Psoas muscle (tissue), 8 donors: ENCODE data around the gene AP2M1. TPM values are rescaled to one million over a fixed set of nuclear protein-coding genes. Genes with fewer than 3 reads are reported as not detected.

Experiments used
- ATAC-seq, 4 donors: fragments of 200-7000 bp; cut with Tn5 transposase; one replicate each; pipeline ENCODE4 v1.9.1; 2020; ENCODE audit warnings: moderate library complexity in 3 of 4, mild to moderate bottlenecking in 2 of 4
- DNase-seq, 2 donors: peaks; one replicate each; pipeline ENCODE4 v3.0.0-alpha.2; 2020
- H3K27ac ChIP-seq: fragments of 200-600 bp; one replicate; pipeline ENCODE4 v1.8.0; 2022
- H3K27me3 ChIP-seq, 3 donors: fragments of 200-600 bp in 1 of 3; one replicate each; pipeline versions ENCODE4 v1.6.1 to v1.8.0; 2013 to 2022; ENCODE audit warnings: low read length in 2 of 3, mild to moderate bottlenecking in 2 of 3, moderate library complexity in 1 of 3; ENCODE audit not compliant: insufficient read depth in 3 of 3
- H3K36me3 ChIP-seq, 2 donors: fragments of 200-600 bp in 1 of 2; one replicate each; pipeline versions ENCODE4 v1.6.1 to v1.8.0; 2013 to 2022; ENCODE audit warnings: low read depth in 1 of 2, mild to moderate bottlenecking in 1 of 2, moderate library complexity in 1 of 2; ENCODE audit not compliant: insufficient read depth in 1 of 2
- H3K4me1 ChIP-seq: fragments of 200-600 bp; one replicate; pipeline ENCODE4 v1.8.0; 2022
- H3K4me3 ChIP-seq: fragments of 200-600 bp; one replicate; pipeline ENCODE4 v1.8.0; 2022; ENCODE audit warnings: mild to moderate bottlenecking
- H3K9me3 ChIP-seq: fragments of 200-600 bp; one replicate; pipeline ENCODE4 v1.8.0; 2022
- WGBS, 3 donors: extraction: QIAGEN DNeasy Blood & Tissue Kit; methylation state at CpG; one replicate each; pipeline versions ENCODE4 v1.1.6 to v1.1.7; 2013; 5-methylcytosine and 5-hydroxymethylcytosine counted together
- intact Hi-C, 2 donors: fragments of 100-400 bp; cut with DNase I; formaldehyde crosslinking; loops; one replicate each; pipeline versions ENCODE4 v1.11.0 to v1.14.2; 2022
- polyA plus RNA-seq, 3 donors: library from polyadenylated mRNA; stranded (reverse); fragments of 200-250 nt; gene quantifications; one replicate each; pipeline ENCODE4 v1.2.3, GENCODE V29; 2013
- total RNA-seq, 4 donors: library from RNA; stranded (reverse); fragmentation: NEBNext Ultra II Directional in 2 of 4; extraction: Animal tissue kit (Norgen Biotek cat#: 25700) in 2 of 4; gene quantifications; one replicate each; pipeline versions ENCODE4 v1.2.1 to v1.2.4, GENCODE V29; 2021 to 2023
- TF ChIP-seq, protein P1 (sequence below): fragments of 200-600 bp; IDR thresholded peaks from one replicate; pipeline ENCODE4 v1.8.0; 2022; ENCODE audit warnings: antibody characterized with exemption
- donor health status: healthy with polysubstance abuse.
- donor health status: DM: no; HTN: no; CAD: no; lungs with moderate emphysema.
- donor health status: Bipolar disorder and iron deficiency.
- donor health status: healthy.
- donor health status: DM: yes; HTN: yes; CAD: no.
- donor health status: DM: no; HTN: no; CAD: no.
- donor health status: DM: no; HTN: no; CAD: no.
- donor health status: DM: yes; HTN: yes; CAD: no.

The AP2M1 gene
- total and polyA plus RNA-seq, 7 donors = 157 to 299 (median 171) TPM

DNA sequence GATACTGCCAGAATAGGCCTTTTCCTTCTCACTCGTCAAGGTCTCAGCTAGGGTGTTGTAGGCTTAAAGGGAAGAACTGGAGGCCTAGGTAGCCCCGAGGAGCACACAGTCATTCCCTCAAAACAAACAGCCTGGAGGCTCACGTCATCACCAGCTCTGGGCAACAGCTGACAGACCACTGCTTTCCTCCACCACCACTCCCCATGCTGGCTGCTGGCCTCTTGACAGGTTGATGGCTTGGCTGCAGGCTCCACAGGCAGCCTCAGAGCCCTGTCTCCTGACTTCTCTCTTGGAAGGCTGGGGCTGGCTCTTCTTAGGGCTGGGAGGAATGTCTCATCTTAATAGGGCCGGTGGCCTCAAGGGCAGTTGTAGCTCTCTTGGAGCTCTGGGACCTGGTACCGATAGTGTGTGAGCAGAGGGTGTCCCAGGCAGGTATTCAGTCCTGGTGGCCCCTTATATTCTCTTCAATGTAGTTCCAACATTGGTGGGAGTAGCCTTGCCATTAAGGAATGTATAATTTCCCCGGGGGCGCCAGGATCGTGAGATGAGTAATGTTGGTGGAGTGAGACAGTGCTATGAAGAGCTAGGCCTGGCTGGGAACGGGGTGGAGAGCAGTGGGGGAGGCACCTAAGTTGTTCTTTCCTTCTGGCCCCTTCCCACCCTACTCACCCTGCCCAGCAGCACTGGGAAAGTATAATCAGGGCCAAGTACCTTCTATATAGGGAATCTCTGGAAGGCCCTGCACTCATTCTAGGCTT is 6.1 kb upstream of the AP2M1 start:
- Histone ChIP-seq H3K27me3 (no peaks in the 10 kb centered on the region), H3K4me1 (peaks cover 4% of the 10 kb centered on the region), H3K9me3 (no peaks in the 10 kb centered on the region), H3K4me3 (no peak overlapping the region), H3K27ac (no peak overlapping the region), H3K36me3 (peaks cover 8 to 98% of the 10 kb centered on the region in 2 donors)
- ATAC-seq (peak in 1 of 4 donors; percentile 16), DNase-seq (no peak)
- intact Hi-C loops = no loop called here
- WGBS, 3 donors = 63 to 69% (median 64%) methylated on average over 9 of the region's 9 CpGs
- TF ChIP-seq, protein P1, sequence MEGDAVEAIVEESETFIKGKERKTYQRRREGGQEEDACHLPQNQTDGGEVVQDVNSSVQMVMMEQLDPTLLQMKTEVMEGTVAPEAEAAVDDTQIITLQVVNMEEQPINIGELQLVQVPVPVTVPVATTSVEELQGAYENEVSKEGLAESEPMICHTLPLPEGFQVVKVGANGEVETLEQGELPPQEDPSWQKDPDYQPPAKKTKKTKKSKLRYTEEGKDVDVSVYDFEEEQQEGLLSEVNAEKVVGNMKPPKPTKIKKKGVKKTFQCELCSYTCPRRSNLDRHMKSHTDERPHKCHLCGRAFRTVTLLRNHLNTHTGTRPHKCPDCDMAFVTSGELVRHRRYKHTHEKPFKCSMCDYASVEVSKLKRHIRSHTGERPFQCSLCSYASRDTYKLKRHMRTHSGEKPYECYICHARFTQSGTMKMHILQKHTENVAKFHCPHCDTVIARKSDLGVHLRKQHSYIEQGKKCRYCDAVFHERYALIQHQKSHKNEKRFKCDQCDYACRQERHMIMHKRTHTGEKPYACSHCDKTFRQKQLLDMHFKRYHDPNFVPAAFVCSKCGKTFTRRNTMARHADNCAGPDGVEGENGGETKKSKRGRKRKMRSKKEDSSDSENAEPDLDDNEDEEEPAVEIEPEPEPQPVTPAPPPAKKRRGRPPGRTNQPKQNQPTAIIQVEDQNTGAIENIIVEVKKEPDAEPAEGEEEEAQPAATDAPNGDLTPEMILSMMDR = no peak

DNA sequence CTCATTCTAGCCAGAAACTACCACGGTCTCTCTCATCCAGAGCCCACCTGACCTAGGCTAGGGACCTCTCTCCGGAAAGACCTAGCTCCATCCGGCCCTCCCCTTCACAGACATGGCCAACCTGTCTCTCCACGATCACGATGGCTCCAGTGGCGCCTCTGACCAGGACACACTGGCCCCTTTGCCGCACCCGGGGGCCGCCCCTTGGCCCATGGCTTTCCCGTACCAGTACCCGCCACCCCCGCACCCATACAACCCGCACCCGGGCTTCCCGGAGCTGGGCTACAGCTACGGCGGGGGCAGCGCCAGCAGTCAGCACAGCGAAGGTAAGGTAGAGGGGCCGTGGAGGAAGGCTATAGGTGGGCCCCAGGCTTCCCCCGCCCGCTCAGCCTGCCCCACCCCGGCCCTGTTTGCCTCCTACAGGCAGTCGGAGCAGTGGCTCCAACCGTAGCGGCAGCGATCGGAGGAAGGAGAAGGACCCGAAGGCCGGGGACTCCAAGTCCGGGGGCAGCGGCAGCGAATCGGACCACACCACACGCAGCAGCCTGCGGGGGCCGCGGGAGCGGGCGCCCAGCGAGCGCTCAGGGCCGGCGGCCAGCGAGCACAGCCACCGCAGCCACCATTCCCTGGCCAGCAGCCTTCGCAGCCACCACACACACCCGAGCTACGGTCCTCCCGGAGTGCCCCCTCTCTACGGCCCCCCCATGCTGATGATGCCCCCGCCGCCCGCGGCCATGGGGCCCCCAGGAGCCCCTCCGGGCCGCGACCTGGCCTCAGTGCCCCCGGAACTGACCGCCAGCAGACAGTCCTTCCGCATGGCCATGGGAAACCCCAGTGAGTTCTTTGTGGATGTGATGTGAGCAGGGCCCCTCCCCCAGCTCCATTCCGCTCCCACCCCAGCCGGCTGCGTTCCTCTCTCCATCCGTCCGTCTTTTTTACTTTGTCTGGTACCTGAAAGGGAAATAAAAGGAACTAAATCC is 4.5 kb upstream of the AP2M1 start:
- H3K4me3 ChIP-seq = no peak overlapping the region
- no peaks in the 10 kb centered on the region for H3K27me3 ChIP-seq
- H3K36me3 ChIP-seq = peaks cover 8 to 81% of the 10 kb centered on the region in 2 donors
- no peak overlapping the region for H3K27ac ChIP-seq
- 90 to 91% (median 90%) methylated on average over 55 to 66 of the region's 66 CpGs for WGBS, 3 donors
- no peaks in the 10 kb centered on the region for H3K9me3 ChIP-seq
- peaks cover 11% of the 10 kb centered on the region for H3K4me1 ChIP-seq
- DNase-seq (no peak), ATAC-seq (no peak)
- intact Hi-C loops = loop anchor here in 1 of 2 donors (10.0 kb wide), 1 partner anchor 155 kb away; the partner anchor contains the start of gene ABCC5
- TF ChIP-seq, protein P1 = no peak

- no peaks in the 10 kb centered on the region for H3K27me3 ChIP-seq
- no peak for DNase-seq
- H3K36me3 ChIP-seq = peaks cover 2 to 67% of the 10 kb centered on the region in 2 donors
- intact Hi-C loops = loop anchor here in 1 of 2 donors (10.0 kb wide), 1 partner anchor 157 kb away; the partner anchor contains the start of gene ABCC5
- no peaks in the 10 kb centered on the region for H3K9me3 ChIP-seq
- ATAC-seq = no peak
- 73 to 82% (median 74%) methylated on average over 9 of the region's 9 CpGs for WGBS, 3 donors
- H3K27ac ChIP-seq = no peak overlapping the region
- H3K4me1 ChIP-seq = peaks cover 23% of the 10 kb centered on the region
- TF ChIP-seq, protein P1 = no peak
- H3K4me3 ChIP-seq = no peak overlapping the region
Measured at GRCh38 chr3:184171562-184171961, 3.1 kb upstream of the AP2M1 start.

- Histone ChIP-seq H3K36me3 (peaks cover 2 to 64% of the 10 kb centered on the region in 2 donors), H3K27ac (no peak overlapping the region), H3K27me3 (no peaks in the 10 kb centered on the region), H3K9me3 (no peaks in the 10 kb centered on the region), H3K4me3 (no peak overlapping the region), H3K4me1 (peaks cover 36% of the 10 kb centered on the region)
- no peak for ATAC-seq
- 71 to 77% (median 72%) methylated on average over 5 of the region's 5 CpGs for WGBS, 3 donors
- DNase-seq = no peak
- TF ChIP-seq, protein P1 = no peak
- intact Hi-C loops = loop anchor here (2.0 to 10.0 kb wide), 2 partner anchors 16 to 158 kb away; partner anchors contain the start of gene ABCC5 (in 1 of the 2)
Measured at GRCh38 chr3:184172681-184173373, 1.8 kb upstream of the AP2M1 start.
